Measurements from ENCODE around the gene AP1M1.
A peak's percentile ranks its signal among the peaks of the same experiment; 100 is the strongest.
"Not testable (repeated sequence)": the region's sequence is repeated elsewhere in the genome, so short reads cannot be mapped to it uniquely, and the experiment has no call there.

Gene AP1M1

GRCh38 chr19:16266586-16266942, 68.9 kb downstream of the AP1M1 start:
- no peak overlapping the region for H3K27ac ChIP-seq (ENCODE audit: low read depth, low read length)
- no peak overlapping the region for H3K4me3 ChIP-seq (ENCODE audit: low read depth, low read length)
- no peaks in the 10 kb centered on the region; the same call in 1 of the 2 replicates for H3K4me1 ChIP-seq (ENCODE audit: control insufficient read depth, insufficient read depth, low read length)
- no peaks in the 10 kb centered on the region; the same call in 1 of the 2 replicates for H3K27me3 ChIP-seq (ENCODE audit: control insufficient read depth, insufficient read depth, low read length)
- H3K9me3 ChIP-seq (ENCODE audit: control insufficient read depth, insufficient read depth, low read depth, low read length), result no peaks in the 10 kb centered on the region
- H3K9ac ChIP-seq (ENCODE audit: low read length), result no peak overlapping the region
- no peaks in the 10 kb centered on the region for H3K36me3 ChIP-seq (ENCODE audit: control insufficient read depth, insufficient read depth, low read length)

- H3K27me3 ChIP-seq (ENCODE audit: control insufficient read depth, insufficient read depth, low read length), result no peaks in the 10 kb centered on the region
- no peak overlapping the region for H3K4me3 ChIP-seq (ENCODE audit: low read depth, low read length)
- no peaks in the 10 kb centered on the region for H3K4me1 ChIP-seq (ENCODE audit: control insufficient read depth, insufficient read depth, low read length)
- no peaks in the 10 kb centered on the region for H3K36me3 ChIP-seq (ENCODE audit: control insufficient read depth, insufficient read depth, low read length)
- no peak overlapping the region for H3K9ac ChIP-seq (ENCODE audit: low read length)
- no peaks in the 10 kb centered on the region for H3K9me3 ChIP-seq (ENCODE audit: control insufficient read depth, insufficient read depth, low read depth, low read length)
- H3K27ac ChIP-seq (ENCODE audit: low read depth, low read length), result no peak overlapping the region
Observed at GRCh38 chr19:16268676-16269319, 71.1 kb downstream of the AP1M1 start.

GRCh38 chr19:16272945-16273344, 75.2 kb downstream of the AP1M1 start:
- Histone ChIP-seq H3K4me3 (ENCODE audit: low read depth, low read length) (no peak overlapping the region), H3K36me3 (ENCODE audit: control insufficient read depth, insufficient read depth, low read length) (no peaks in the 10 kb centered on the region), H3K9ac (ENCODE audit: low read length) (no peak overlapping the region), H3K27ac (ENCODE audit: low read depth, low read length) (no peak overlapping the region), H3K4me1 (ENCODE audit: control insufficient read depth, insufficient read depth, low read length) (no peaks in the 10 kb centered on the region), H3K27me3 (ENCODE audit: control insufficient read depth, insufficient read depth, low read length) (no peaks in the 10 kb centered on the region), H3K9me3 (ENCODE audit: control insufficient read depth, insufficient read depth, low read depth, low read length) (no peaks in the 10 kb centered on the region)

GRCh38 chr19:16274447-16274846, 76.7 kb downstream of the AP1M1 start:
- H3K4me3 ChIP-seq (ENCODE audit: low read depth, low read length), result no peak overlapping the region
- no peak overlapping the region for H3K27ac ChIP-seq (ENCODE audit: low read depth, low read length)
- H3K27me3 ChIP-seq (ENCODE audit: control insufficient read depth, insufficient read depth, low read length), result no peaks in the 10 kb centered on the region
- H3K9me3 ChIP-seq (ENCODE audit: control insufficient read depth, insufficient read depth, low read depth, low read length), result no peaks in the 10 kb centered on the region
- no peaks in the 10 kb centered on the region for H3K4me1 ChIP-seq (ENCODE audit: control insufficient read depth, insufficient read depth, low read length)
- H3K9ac ChIP-seq (ENCODE audit: low read length), result no peak overlapping the region
- no peaks in the 10 kb centered on the region for H3K36me3 ChIP-seq (ENCODE audit: control insufficient read depth, insufficient read depth, low read length)

GRCh38 chr19:16280306-16280705, 82.6 kb downstream of the AP1M1 start:
- no peaks in the 10 kb centered on the region for H3K27me3 ChIP-seq (ENCODE audit: control insufficient read depth, insufficient read depth, low read length)
- no peaks in the 10 kb centered on the region for H3K36me3 ChIP-seq (ENCODE audit: control insufficient read depth, insufficient read depth, low read length)
- no peak overlapping the region for H3K4me3 ChIP-seq (ENCODE audit: low read depth, low read length)
- no peaks in the 10 kb centered on the region for H3K4me1 ChIP-seq (ENCODE audit: control insufficient read depth, insufficient read depth, low read length)
- no peaks in the 10 kb centered on the region for H3K9me3 ChIP-seq (ENCODE audit: control insufficient read depth, insufficient read depth, low read depth, low read length)
- H3K9ac ChIP-seq (ENCODE audit: low read length), result no peak overlapping the region
- no peak overlapping the region for H3K27ac ChIP-seq (ENCODE audit: low read depth, low read length)

GRCh38 chr19:16281743-16282142, 84.0 kb downstream of the AP1M1 start:
- Histone ChIP-seq H3K27ac (ENCODE audit: low read depth, low read length) (no peak overlapping the region), H3K4me3 (ENCODE audit: low read depth, low read length) (no peak overlapping the region), H3K9ac (ENCODE audit: low read length) (no peak overlapping the region), H3K27me3 (ENCODE audit: control insufficient read depth, insufficient read depth, low read length) (no peaks in the 10 kb centered on the region; the same call in 1 of the 2 replicates), H3K36me3 (ENCODE audit: control insufficient read depth, insufficient read depth, low read length) (no peaks in the 10 kb centered on the region), H3K4me1 (ENCODE audit: control insufficient read depth, insufficient read depth, low read length) (peaks cover 7% of the 10 kb centered on the region; the same call in 1 of the 2 replicates), H3K9me3 (ENCODE audit: control insufficient read depth, insufficient read depth, low read depth, low read length) (no peaks in the 10 kb centered on the region)

- peaks cover 7% of the 10 kb centered on the region; the same call in 1 of the 2 replicates for H3K4me1 ChIP-seq (ENCODE audit: control insufficient read depth, insufficient read depth, low read length)
- no peak overlapping the region for H3K27ac ChIP-seq (ENCODE audit: low read depth, low read length)
- no peaks in the 10 kb centered on the region for H3K36me3 ChIP-seq (ENCODE audit: control insufficient read depth, insufficient read depth, low read length)
- H3K4me3 ChIP-seq (ENCODE audit: low read depth, low read length), result no peak overlapping the region
- H3K27me3 ChIP-seq (ENCODE audit: control insufficient read depth, insufficient read depth, low read length), result no peaks in the 10 kb centered on the region; the same call in 1 of the 2 replicates
- H3K9me3 ChIP-seq (ENCODE audit: control insufficient read depth, insufficient read depth, low read depth, low read length), result no peaks in the 10 kb centered on the region
- H3K9ac ChIP-seq (ENCODE audit: low read length), result no peak overlapping the region
Observed at GRCh38 chr19:16283210-16284061, 85.7 kb downstream of the AP1M1 start.

GRCh38 chr19:16284505-16284904, 86.8 kb downstream of the AP1M1 start:
- Histone ChIP-seq H3K4me1 (ENCODE audit: control insufficient read depth, insufficient read depth, low read length) (peaks cover 7% of the 10 kb centered on the region; the same call in 1 of the 2 replicates), H3K9ac (ENCODE audit: low read length) (no peak overlapping the region), H3K36me3 (ENCODE audit: control insufficient read depth, insufficient read depth, low read length) (no peaks in the 10 kb centered on the region), H3K9me3 (ENCODE audit: control insufficient read depth, insufficient read depth, low read depth, low read length) (no peaks in the 10 kb centered on the region), H3K27ac (ENCODE audit: low read depth, low read length) (no peak overlapping the region), H3K4me3 (ENCODE audit: low read depth, low read length) (no peak overlapping the region), H3K27me3 (ENCODE audit: control insufficient read depth, insufficient read depth, low read length) (no peaks in the 10 kb centered on the region; the same call in 1 of the 2 replicates)

DNA sequence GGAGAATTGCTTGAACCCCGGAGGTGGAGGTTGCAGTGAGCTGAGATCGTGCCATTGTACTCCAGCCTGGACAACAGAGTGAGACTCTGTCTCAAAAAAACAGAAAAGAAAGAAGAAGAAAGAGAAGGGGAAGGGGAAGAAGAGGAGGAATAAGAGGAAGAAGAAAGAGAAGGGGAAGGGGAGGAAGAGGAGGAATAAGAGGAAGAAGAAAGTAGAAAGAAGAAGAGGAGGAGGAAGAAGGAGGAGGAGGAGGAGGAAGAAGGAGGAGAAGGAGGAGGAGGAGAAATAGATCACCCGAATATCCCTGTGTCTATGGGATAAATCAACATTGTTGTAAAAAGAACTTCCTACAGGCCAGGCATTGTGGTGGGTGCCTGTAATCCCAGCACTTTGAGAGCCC, 87.4 kb downstream of the AP1M1 start:
- H3K27me3 ChIP-seq (ENCODE audit: control insufficient read depth, insufficient read depth, low read length); H3K4me3 ChIP-seq (ENCODE audit: low read depth, low read length); H3K36me3 ChIP-seq (ENCODE audit: control insufficient read depth, insufficient read depth, low read length); H3K9me3 ChIP-seq (ENCODE audit: control insufficient read depth, insufficient read depth, low read depth, low read length); H3K27ac ChIP-seq (ENCODE audit: low read depth, low read length); H3K4me1 ChIP-seq (ENCODE audit: control insufficient read depth, insufficient read depth, low read length); H3K9ac ChIP-seq (ENCODE audit: low read length): not testable (repeated sequence)

GRCh38 chr19:16285769-16286498, 88.2 kb downstream of the AP1M1 start:
- Histone ChIP-seq H3K27ac (ENCODE audit: low read depth, low read length) (no peak overlapping the region), H3K9me3 (ENCODE audit: control insufficient read depth, insufficient read depth, low read depth, low read length) (no peaks in the 10 kb centered on the region), H3K9ac (ENCODE audit: low read length) (peak overlapping the region; percentile 11), H3K4me3 (ENCODE audit: low read depth, low read length) (no peak overlapping the region), H3K27me3 (ENCODE audit: control insufficient read depth, insufficient read depth, low read length) (no peaks in the 10 kb centered on the region; the same call in 1 of the 2 replicates), H3K36me3 (ENCODE audit: control insufficient read depth, insufficient read depth, low read length) (no peaks in the 10 kb centered on the region), H3K4me1 (ENCODE audit: control insufficient read depth, insufficient read depth, low read length) (peaks cover 7% of the 10 kb centered on the region; the same call in 1 of the 2 replicates)

GRCh38 chr19:16288544-16288943, 90.8 kb downstream of the AP1M1 start:
- Histone ChIP-seq H3K27me3 (ENCODE audit: control insufficient read depth, insufficient read depth, low read length) (no peaks in the 10 kb centered on the region; the same call in 1 of the 2 replicates), H3K27ac (ENCODE audit: low read depth, low read length) (no peak overlapping the region), H3K36me3 (ENCODE audit: control insufficient read depth, insufficient read depth, low read length) (no peaks in the 10 kb centered on the region), H3K9ac (ENCODE audit: low read length) (no peak overlapping the region), H3K4me3 (ENCODE audit: low read depth, low read length) (no peak overlapping the region), H3K4me1 (ENCODE audit: control insufficient read depth, insufficient read depth, low read length) (peaks cover 7% of the 10 kb centered on the region; the same call in 1 of the 2 replicates), H3K9me3 (ENCODE audit: control insufficient read depth, insufficient read depth, low read depth, low read length) (no peaks in the 10 kb centered on the region)
